SK-N-SH (cell line): ENCODE measurements around the gene MATN1.

Experiments
- EP300 ChIP-seq, 2 experiments: IDR thresholded peaks; 2 replicates each; pipeline versions ENCODE4 v1.4.0 to v1.6.1; 2012; ENCODE audit warnings: borderline replicate concordance in 1 of 2, low read depth in 1 of 2, low read length in 1 of 2
- MXI1 ChIP-seq: IDR thresholded peaks from 2 replicates; pipeline ENCODE4 v1.6.1; 2012; ENCODE audit warnings: mild to moderate bottlenecking, low read depth, low read length, improper control_type of control experiment
- POLR2AphosphoS5 ChIP-seq: IDR thresholded peaks from 2 replicates; pipeline ENCODE4 v1.6.1; 2012; ENCODE audit warnings: low read depth, low read length
- RAD21 ChIP-seq: IDR thresholded peaks from 2 replicates; pipeline ENCODE4 v1.6.1; 2012; ENCODE audit warnings: mild to moderate bottlenecking, low read length
- TF ChIP-seq, protein P1 (sequence below): fragments of 200-600 bp; sonication (generic); IDR thresholded peaks from 2 replicates; pipeline ENCODE4 v1.6.1; 2017; ENCODE audit warnings: antibody characterized with exemption, mild to moderate bottlenecking, moderate library complexity

DNA sequence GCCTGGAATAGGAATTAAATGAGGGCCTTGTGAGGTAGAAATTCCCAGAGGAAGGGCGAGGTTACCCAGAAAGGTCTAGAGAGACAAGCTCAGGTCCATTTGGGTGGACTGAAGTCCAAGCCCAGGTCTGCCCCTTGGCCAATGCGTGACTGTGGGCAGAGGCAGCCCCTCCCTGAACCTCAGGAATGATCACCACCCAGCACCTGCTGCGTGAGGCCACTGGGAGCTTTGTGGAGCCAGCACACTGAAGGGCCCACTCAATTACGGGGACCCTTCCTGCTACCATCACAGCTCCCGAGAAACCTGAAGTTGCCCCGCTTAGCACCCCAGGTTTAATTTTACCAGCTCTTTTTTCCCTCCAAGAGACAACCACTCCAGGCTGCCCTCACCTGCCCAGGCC is 6.5 kb upstream of the MATN1 start:
- TF ChIP-seq, protein P1, sequence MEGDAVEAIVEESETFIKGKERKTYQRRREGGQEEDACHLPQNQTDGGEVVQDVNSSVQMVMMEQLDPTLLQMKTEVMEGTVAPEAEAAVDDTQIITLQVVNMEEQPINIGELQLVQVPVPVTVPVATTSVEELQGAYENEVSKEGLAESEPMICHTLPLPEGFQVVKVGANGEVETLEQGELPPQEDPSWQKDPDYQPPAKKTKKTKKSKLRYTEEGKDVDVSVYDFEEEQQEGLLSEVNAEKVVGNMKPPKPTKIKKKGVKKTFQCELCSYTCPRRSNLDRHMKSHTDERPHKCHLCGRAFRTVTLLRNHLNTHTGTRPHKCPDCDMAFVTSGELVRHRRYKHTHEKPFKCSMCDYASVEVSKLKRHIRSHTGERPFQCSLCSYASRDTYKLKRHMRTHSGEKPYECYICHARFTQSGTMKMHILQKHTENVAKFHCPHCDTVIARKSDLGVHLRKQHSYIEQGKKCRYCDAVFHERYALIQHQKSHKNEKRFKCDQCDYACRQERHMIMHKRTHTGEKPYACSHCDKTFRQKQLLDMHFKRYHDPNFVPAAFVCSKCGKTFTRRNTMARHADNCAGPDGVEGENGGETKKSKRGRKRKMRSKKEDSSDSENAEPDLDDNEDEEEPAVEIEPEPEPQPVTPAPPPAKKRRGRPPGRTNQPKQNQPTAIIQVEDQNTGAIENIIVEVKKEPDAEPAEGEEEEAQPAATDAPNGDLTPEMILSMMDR = no peak
- TF ChIP-seq EP300 (IDR thresholded peaks at IDR 0.05; ENCODE audit: borderline replicate concordance in 1 of 2, low read depth in 1 of 2, low read length in 1 of 2) (no peak), POLR2AphosphoS5 (no peak), MXI1 (no peak), RAD21 (no peak)
